HG02981 (cell line): ENCODE results near the gene CBY3.
"Not testable (repeated sequence)": the region's sequence is repeated elsewhere in the genome, so short reads cannot be mapped to it uniquely, and the experiment has no call there.

Experiments used
- ATAC-seq: cut with Tn5 transposase; IDR thresholded peaks from one replicate; pipeline ENCODE4 v1.9.1; 2021; ENCODE audit warnings: mild to moderate bottlenecking, moderate library complexity; ENCODE audit not compliant: unreplicated experiment

The CBY3 gene

GRCh38 chr5:179678223-179679013 is 2.4 kb downstream of the CBY3 start:
- ATAC-seq = peak; percentile 91

- ATAC-seq = peak; percentile 60
These were observed 12.4 kb downstream of the CBY3 start for GRCh38 chr5:179668391-179668790.

- ATAC-seq = not testable (repeated sequence)
These were observed 19.2 kb downstream of the CBY3 start for GRCh38 chr5:179661647-179662046.

GRCh38 chr5:179658179-179658856 is 22.5 kb downstream of the CBY3 start:
- peak; percentile 45 for ATAC-seq

- peak; percentile 88 for ATAC-seq
These were observed 23.3 kb downstream of the CBY3 start for GRCh38 chr5:179657302-179658178.

GRCh38 chr5:179653135-179653534 is 27.7 kb downstream of the CBY3 start:
- not testable (repeated sequence) for ATAC-seq

GRCh38 chr5:179650245-179650644 is 30.6 kb downstream of the CBY3 start:
- not testable (repeated sequence) for ATAC-seq

GRCh38 chr5:179649166-179649703 is 31.6 kb downstream of the CBY3 start:
- not testable (repeated sequence) for ATAC-seq

- ATAC-seq = no peak
These were observed 32.4 kb downstream of the CBY3 start for GRCh38 chr5:179648410-179648809.

GRCh38 chr5:179644766-179645165 is 36.1 kb downstream of the CBY3 start:
- not testable (repeated sequence) for ATAC-seq

- not testable (repeated sequence) for ATAC-seq
These were observed 37.5 kb downstream of the CBY3 start for GRCh38 chr5:179643141-179643920.

GRCh38 chr5:179642626-179643025 is 38.2 kb downstream of the CBY3 start:
- ATAC-seq = not testable (repeated sequence)

- ATAC-seq = not testable (repeated sequence)
These were observed 39.1 kb downstream of the CBY3 start for GRCh38 chr5:179641745-179642144.

- ATAC-seq = not testable (repeated sequence)
These were observed 41.5 kb downstream of the CBY3 start for GRCh38 chr5:179639296-179639695.

GRCh38 chr5:179634370-179635172 is 46.3 kb downstream of the CBY3 start:
- peak; percentile 89 for ATAC-seq

- ATAC-seq = peak; percentile 61
These were observed 47.1 kb downstream of the CBY3 start for GRCh38 chr5:179633501-179634369.
